ENCODE results near the gene ZNF512. TPM values are rescaled to one million over a fixed set of nuclear protein-coding genes. Genes with fewer than 3 reads are reported as not detected.

ZNF512 gene
- total RNA-seq, 4 donors from 2014 or later: 5.8 to 15.6 (median 8.4) TPM

DNA sequence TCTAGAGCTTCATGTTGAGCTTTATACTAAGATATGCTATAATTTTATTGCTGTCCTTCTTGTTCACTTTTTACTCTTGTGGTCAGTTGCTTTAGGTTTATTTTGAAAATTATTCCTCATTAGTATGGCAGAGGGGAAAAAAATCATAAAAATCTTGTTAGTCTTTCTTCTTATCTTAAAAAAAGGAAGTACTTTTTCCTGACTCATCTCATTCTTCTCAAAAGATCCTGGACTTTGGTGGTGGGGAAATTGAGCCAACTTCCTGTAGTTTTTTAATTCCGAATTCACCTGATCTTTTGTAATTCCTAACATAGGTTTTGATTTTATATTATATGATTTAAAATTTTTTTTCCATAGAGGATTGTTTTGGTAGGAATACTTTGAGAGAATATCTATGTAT lies 84.6 kb downstream of the ZNF512 start:
- TF ChIP-seq, protein P1, sequence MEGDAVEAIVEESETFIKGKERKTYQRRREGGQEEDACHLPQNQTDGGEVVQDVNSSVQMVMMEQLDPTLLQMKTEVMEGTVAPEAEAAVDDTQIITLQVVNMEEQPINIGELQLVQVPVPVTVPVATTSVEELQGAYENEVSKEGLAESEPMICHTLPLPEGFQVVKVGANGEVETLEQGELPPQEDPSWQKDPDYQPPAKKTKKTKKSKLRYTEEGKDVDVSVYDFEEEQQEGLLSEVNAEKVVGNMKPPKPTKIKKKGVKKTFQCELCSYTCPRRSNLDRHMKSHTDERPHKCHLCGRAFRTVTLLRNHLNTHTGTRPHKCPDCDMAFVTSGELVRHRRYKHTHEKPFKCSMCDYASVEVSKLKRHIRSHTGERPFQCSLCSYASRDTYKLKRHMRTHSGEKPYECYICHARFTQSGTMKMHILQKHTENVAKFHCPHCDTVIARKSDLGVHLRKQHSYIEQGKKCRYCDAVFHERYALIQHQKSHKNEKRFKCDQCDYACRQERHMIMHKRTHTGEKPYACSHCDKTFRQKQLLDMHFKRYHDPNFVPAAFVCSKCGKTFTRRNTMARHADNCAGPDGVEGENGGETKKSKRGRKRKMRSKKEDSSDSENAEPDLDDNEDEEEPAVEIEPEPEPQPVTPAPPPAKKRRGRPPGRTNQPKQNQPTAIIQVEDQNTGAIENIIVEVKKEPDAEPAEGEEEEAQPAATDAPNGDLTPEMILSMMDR (IDR thresholded peaks at IDR 0.05 in 4 of 5, conservative IDR thresholded peaks at IDR 0.05 in 1 of 5): no peak
- no peak for TF ChIP-seq POLR2A (IDR thresholded peaks at IDR 0.05)
- no peaks in the 10 kb centered on the region for H3K27me3 ChIP-seq
- DNase-seq (no peak), ATAC-seq (no peak)
- in situ Hi-C loops (cut with MboI; ENCODE audit: low sequenced_read_pairs in 4 of 4): no loop called here
- no peaks in the 10 kb centered on the region for H3K9me3 ChIP-seq
- H3K27ac ChIP-seq: no peak overlapping the region
- intact Hi-C loops (cut with DNase I; ENCODE audit: low total_unique reads): loop anchor here (10.0 kb wide), 1 partner anchor 183 kb away; the partner anchor contains the start of gene IFT172
- H3K4me1 ChIP-seq: peaks cover 24 to 26% of the 10 kb centered on the region in 2 donors
- H3K4me3 ChIP-seq: no peak overlapping the region
- H3K36me3 ChIP-seq: peaks cover 3 to 58% of the 10 kb centered on the region in 2 donors

DNA sequence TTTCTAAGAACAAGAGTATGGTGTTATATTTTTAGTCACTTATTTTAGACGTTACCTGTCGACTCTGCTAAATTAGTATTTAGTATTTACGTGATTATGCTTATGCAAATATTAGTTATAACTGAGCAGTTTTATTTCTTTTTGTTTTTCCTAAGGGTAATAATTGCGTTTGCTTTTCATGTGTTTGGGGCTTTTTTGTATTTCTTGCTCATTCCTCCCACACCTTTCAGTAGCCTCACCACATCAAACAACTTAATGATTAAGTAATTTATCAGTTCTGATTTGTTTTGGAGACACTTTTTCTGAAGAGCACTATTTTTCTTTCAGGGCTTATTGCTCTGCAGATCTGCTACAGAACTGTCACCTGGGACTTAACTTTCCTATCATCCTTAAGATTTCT lies 88.4 kb downstream of the ZNF512 start:
- Histone ChIP-seq H3K4me3 (no peak overlapping the region), H3K36me3 (peaks cover 6 to 69% of the 10 kb centered on the region in 2 donors), H3K27me3 (no peaks in the 10 kb centered on the region), H3K4me1 (peaks cover 5 to 9% of the 10 kb centered on the region in 2 donors), H3K9me3 (no peaks in the 10 kb centered on the region), H3K27ac (no peak overlapping the region)
- ATAC-seq (no peak), DNase-seq (no peak)
- in situ Hi-C loops (cut with MboI; ENCODE audit: low sequenced_read_pairs in 4 of 4): no loop called here
- intact Hi-C loops (cut with DNase I; ENCODE audit: low total_unique reads): no loop called here
- TF ChIP-seq, protein P1 (IDR thresholded peaks at IDR 0.05 in 4 of 5, conservative IDR thresholded peaks at IDR 0.05 in 1 of 5): no peak
- no peak for TF ChIP-seq POLR2A (IDR thresholded peaks at IDR 0.05)

Other genes with a start within 250 kb of the ZNF512 start
- gene GTF3C2, start 226.3 kb upstream of the ZNF512 start, total RNA-seq: 10 to 100 TPM; 25.3 to 45.6 (median 40.5) TPM
- 10 to 100 TPM; 50.5 to 57.9 (median 53.8) TPM for gene EIF2B4, start 212.7 kb upstream of the ZNF512 start, total RNA-seq
- 10 to 100 TPM; 47.2 to 91.5 (median 56.3) TPM for gene SNX17, start 212.4 kb upstream of the ZNF512 start, total RNA-seq
- gene ZNF513, start 202.3 kb upstream of the ZNF512 start, total RNA-seq: 1 to 10 TPM; 2.0 to 7.6 (median 4.5) TPM
- 100 to 1,000 TPM in 1 of 4 donors, 10 to 100 TPM in 3; 47.2 to 111 (median 92.2) TPM for gene PPM1G, start 173.5 kb upstream of the ZNF512 start, total RNA-seq
- gene NRBP1, start 154.4 kb upstream of the ZNF512 start, total RNA-seq: 100 to 1,000 TPM in 3 of 4 donors, 10 to 100 TPM in 1; 91.8 to 125 (median 120) TPM
- gene KRTCAP3, start 140.7 kb upstream of the ZNF512 start, total RNA-seq: 1 to 10 TPM in 1 of 4 donors, under 1 TPM in 1, not detected in 2; 0.93 to 2.1 TPM
- gene IFT172, start 93.3 kb upstream of the ZNF512 start, total RNA-seq: 10 to 100 TPM in 2 of 4 donors, 1 to 10 TPM in 2; 3.1 to 16.8 (median 8.6) TPM
- gene FNDC4, start 87.8 kb upstream of the ZNF512 start, total RNA-seq: 1 to 10 TPM; 2.0 to 6.4 (median 3.1) TPM
- gene GCKR, start 86.2 kb upstream of the ZNF512 start, total RNA-seq: under 1 TPM in 1 of 4 donors, not detected in 3; 0.40 TPM
- 1 to 10 TPM in 3 of 4 donors, under 1 TPM in 1; 0.56 to 2.0 (median 1.3) TPM for gene CCDC121, start 46.0 kb downstream of the ZNF512 start, total RNA-seq
- 10 to 100 TPM; 21.0 to 30.0 (median 25.0) TPM for gene GPN1, start 46.0 kb downstream of the ZNF512 start, total RNA-seq
- 10 to 100 TPM; 14.6 to 26.0 (median 21.9) TPM for gene SUPT7L, start 80.6 kb downstream of the ZNF512 start, total RNA-seq
- gene SLC4A1AP, start 80.8 kb downstream of the ZNF512 start, total RNA-seq: 10 to 100 TPM; 32.1 to 44.2 (median 34.6) TPM
- gene MRPL33, start 188.7 kb downstream of the ZNF512 start, total RNA-seq: 100 to 1,000 TPM; 231 to 500 (median 388) TPM